IMR-90 (cell line): ENCODE measurements around the gene LMNB1. TPM values are rescaled to one million over a fixed set of nuclear protein-coding genes. Genes with fewer than 3 reads are reported as not detected.
A peak's percentile ranks its signal among the peaks of the same experiment; 100 is the strongest.

Source experiments
- ATAC-seq: fragments of 200-7000 bp; cut with Tn5 transposase; 2 replicates; pipeline ENCODE4 v1.9.1; 2020; ENCODE audit warnings: low read depth, mild to moderate bottlenecking, moderate library complexity
- BruUV-seq: library from RNA; stranded (reverse); fragments of 400-500 nt; replicated peaks from 2 replicates; lab custom pipeline; 2021; lab: Mats Ljungman, UMichigan
- CTCF ChIA-PET: fragments of 300-600 bp; formaldehyde crosslinking; extraction: SDS; loops from one replicate; lab custom pipeline; 2021; ENCODE audit warnings: antibody characterized with exemption; lab: Yijun Ruan, JAX
- POLR2A ChIA-PET: fragments of 300-600 bp; sonication (Branson Sonifier 250); formaldehyde crosslinking; loops from one replicate; lab custom pipeline; 2022; ENCODE audit warnings: antibody characterized with exemption; ENCODE audit not compliant: unreplicated experiment; lab: Charles Lee
- DNase-seq: peaks from one replicate; pipeline ENCODE4 v3.0.0; 2013
- H2AFZ ChIP-seq: replicated peaks from 2 replicates; pipeline ENCODE3; 2013; ENCODE audit warnings: low read length, mild to moderate bottlenecking; ENCODE audit not compliant: poor library complexity
- H2AK5ac ChIP-seq: 2 replicates; pipeline ENCODE4 v1.6.1; 2013; ENCODE audit warnings: low read depth, low read length, inconsistent platforms
- H2AK9ac ChIP-seq: replicated peaks from 2 replicates; pipeline ENCODE3; 2013; ENCODE audit warnings: mild to moderate bottlenecking, low read depth, low read length, moderate library complexity; ENCODE audit not compliant: poor library complexity
- H2BK120ac ChIP-seq: 2 replicates; pipeline ENCODE4 v1.6.1; 2013; ENCODE audit warnings: low read depth, low read length, inconsistent platforms
- H2BK15ac ChIP-seq: 3 replicates; pipeline ENCODE4 v1.6.1; 2013; ENCODE audit warnings: low read depth, low read length, inconsistent platforms
- H2BK20ac ChIP-seq: 2 replicates; pipeline ENCODE4 v1.6.1; 2013; ENCODE audit warnings: low read depth, mild to moderate bottlenecking, inconsistent platforms, low read length, moderate library complexity
- H2BK5ac ChIP-seq: 2 replicates; pipeline ENCODE4 v1.6.1; 2013; ENCODE audit warnings: mild to moderate bottlenecking, low read depth, low read length, inconsistent platforms; ENCODE audit not compliant: poor library complexity, severe bottlenecking
- H3K14ac ChIP-seq: replicated peaks from 2 replicates; pipeline ENCODE4 v1.6.1; 2013; ENCODE audit warnings: low read depth, low read length, inconsistent platforms
- H3K18ac ChIP-seq: 2 replicates; pipeline ENCODE4 v1.6.1; 2013; ENCODE audit warnings: low read depth, low read length, control low read depth
- H3K23ac ChIP-seq: 2 replicates; pipeline ENCODE4 v1.6.1; 2013; ENCODE audit warnings: low read depth, low read length, inconsistent platforms
- H3K27ac ChIP-seq: 2 replicates; pipeline ENCODE4 v1.5.1; 2013; ENCODE audit warnings: mild to moderate bottlenecking, control low read depth, low read length; ENCODE audit not compliant: insufficient read depth
- H3K27me3 ChIP-seq: 2 replicates; pipeline ENCODE4 v1.6.1; 2013; ENCODE audit warnings: low read length; ENCODE audit not compliant: control insufficient read depth, insufficient read depth
- H3K36me3 ChIP-seq: 2 replicates; pipeline ENCODE4 v1.6.1; 2013; ENCODE audit warnings: low read length, mixed read lengths; ENCODE audit not compliant: control insufficient read depth, insufficient read depth
- H3K4ac ChIP-seq: 2 replicates; pipeline ENCODE4 v1.6.1; 2013; ENCODE audit warnings: low read depth, low read length, inconsistent platforms
- H3K4me1 ChIP-seq: 2 replicates; pipeline ENCODE4 v1.6.1; 2013; ENCODE audit warnings: low read length, mixed read lengths; ENCODE audit not compliant: control insufficient read depth, insufficient read depth
- H3K4me2 ChIP-seq: 2 replicates; pipeline ENCODE4 v1.6.1; 2013; ENCODE audit warnings: low read depth, mild to moderate bottlenecking, control low read depth, low read length, moderate library complexity
- H3K4me3 ChIP-seq: 2 replicates; pipeline ENCODE4 v1.5.1; 2013; ENCODE audit warnings: low read depth, mild to moderate bottlenecking, control low read depth, low read length, moderate library complexity; ENCODE audit not compliant: insufficient read depth
- H3K56ac ChIP-seq: 2 replicates; pipeline ENCODE4 v1.6.1; 2013; ENCODE audit warnings: low read length, inconsistent platforms; ENCODE audit not compliant: insufficient read depth; ENCODE audit errors: extremely low read depth
- H3K79me1 ChIP-seq, 2 experiments: 2 replicates each; pipeline ENCODE4 v1.6.1; 2013; ENCODE audit warnings: low read length in 2 of 2, inconsistent platforms in 1 of 2, low read depth in 1 of 2
- H3K9ac ChIP-seq: 2 replicates; pipeline ENCODE4 v1.6.1; 2013; ENCODE audit warnings: low read depth, low read length, control low read depth
- H3K9me1 ChIP-seq: 2 replicates; pipeline ENCODE4 v1.6.1; 2013; ENCODE audit warnings: low read length, inconsistent platforms; ENCODE audit not compliant: insufficient read depth
- H3K9me3 ChIP-seq: 2 replicates; pipeline ENCODE4 v1.6.1; 2013; ENCODE audit warnings: low read length; ENCODE audit not compliant: control insufficient read depth, insufficient read depth
- H4K20me1 ChIP-seq: 2 replicates; pipeline ENCODE4 v1.6.1; 2013; ENCODE audit warnings: low read length, inconsistent platforms; ENCODE audit not compliant: insufficient read depth
- H4K5ac ChIP-seq: 2 replicates; pipeline ENCODE4 v1.6.1; 2013; ENCODE audit warnings: mild to moderate bottlenecking, low read depth, low read length, control low read depth
- H4K8ac ChIP-seq, 2 experiments: 2 replicates each; pipeline ENCODE4 v1.6.1; 2013; ENCODE audit warnings: low read depth in 2 of 2, low read length in 2 of 2, control low read depth in 1 of 2, inconsistent platforms in 1 of 2
- H4K91ac ChIP-seq: 2 replicates; pipeline ENCODE4 v1.6.1; 2013; ENCODE audit warnings: low read depth, low read length, inconsistent platforms; ENCODE audit not compliant: insufficient read depth
- BHLHE40 ChIP-seq: fragments of 150-350 bp; IDR thresholded peaks from 2 replicates; pipeline ENCODE4 v1.6.1; 2016; ENCODE audit warnings: mild to moderate bottlenecking, low read depth, low read length
- ELK1 ChIP-seq: fragments of 150-350 bp; IDR thresholded peaks from 2 replicates; pipeline ENCODE4 v1.6.1; 2016; ENCODE audit warnings: low read depth, mild to moderate bottlenecking, low read length, moderate library complexity, borderline replicate concordance
- FOS ChIP-seq: fragments of 150-350 bp; IDR thresholded peaks from 2 replicates; pipeline ENCODE4 v1.6.1; 2016; ENCODE audit warnings: low read depth, low read length
- MAZ ChIP-seq: IDR thresholded peaks from 2 replicates; pipeline ENCODE4 v1.6.1; 2012; ENCODE audit warnings: low read depth, mild to moderate bottlenecking, low read length, improper control_type of control experiment, moderate library complexity, borderline replicate concordance
- NFE2L2 ChIP-seq: fragments of 150-350 bp; IDR thresholded peaks from 2 replicates; pipeline ENCODE4 v1.6.1; 2016; ENCODE audit warnings: low read depth, mild to moderate bottlenecking, low read length
- RAD21 ChIP-seq: IDR thresholded peaks from 2 replicates; pipeline ENCODE4 v1.6.1; 2012; ENCODE audit warnings: low read length, improper control_type of control experiment
- RCOR1 ChIP-seq: IDR thresholded peaks from 2 replicates; pipeline ENCODE4 v1.6.1; 2012; ENCODE audit warnings: mild to moderate bottlenecking, low read length, improper control_type of control experiment; ENCODE audit not compliant: insufficient replicate concordance
- WGBS, 2 experiments: methylation state at CpG; one replicate each; pipeline versions ENCODE4 v1.1.5 to v1.1.7; 2013; ENCODE audit warnings: missing lambda C conversion rate in 2 of 2; ENCODE audit not compliant: insufficient read length in 1 of 2; ENCODE audit errors: extremely low coverage in 2 of 2; 5-methylcytosine and 5-hydroxymethylcytosine counted together
- dilution Hi-C: fragments of 300-500 bp; cut with HindIII; formaldehyde crosslinking; loops from one replicate; pipeline ENCODE4 v1.14.3; 2018; ENCODE audit warnings: low sequenced_read_pairs; ENCODE audit not compliant: unreplicated experiment
- in situ Hi-C: fragments of 300-500 bp; cut with MboI; formaldehyde crosslinking; loops from 3 replicates; pipeline ENCODE4 v1.14.3; 2019; ENCODE audit warnings: low sequenced_read_pairs, inconsistent platforms, mixed read lengths
- intact Hi-C: fragments of 100-400 bp; cut with micrococcal nuclease; formaldehyde crosslinking; loops from 2 replicates; pipeline ENCODE4 v1.10.0; 2022
- microRNA-seq, 2 experiments: library from miRNA; stranded (forward) in 1 of 2; unstranded in 1 of 2; fragments of 10-50 nt in 1 of 2; fragments of <30 nt in 1 of 2; gene quantifications in 1 of 2; microRNA quantifications in 1 of 2; one replicate each; pipeline versions ENCODE3 to v1.1.0; 2013 to 2020; ENCODE audit not compliant: insufficient read depth in 1 of 2, insufficient read length in 1 of 2, unreplicated experiment in 1 of 2
- polyA plus RNA-seq, 3 experiments: library from polyadenylated mRNA; depleted of rRNA; stranded (reverse); fragments of >200 nt; gene quantifications; 2 replicates each; pipeline ENCODE4 v1.2.3, GENCODE V29; 2012; ENCODE audit warnings: low replicate concordance in 1 of 3
- small RNA-seq, 5 experiments: library from RNA; depleted of rRNA; stranded (forward); fragments of <200 nt; gene quantifications; one replicate each; pipeline ENCODE3, GENCODE V24; 2012
- total RNA-seq: library from RNA; depleted of rRNA; stranded (reverse); fragments of >200 nt; gene quantifications from 2 replicates; pipeline ENCODE4 v1.2.3, GENCODE V29; 2012; rRNA removed

Gene LMNB1
- total and polyA plus RNA-seq, 2 of the 4 experiments (the other 2 are of a cell fraction): 36.0 to 53.6 TPM

- H4K91ac ChIP-seq: no peak overlapping the region
- ChIA-PET CTCF (no interaction called here), POLR2A (no interaction called here)
- TF ChIP-seq RAD21 (no peak; the same call in 1 of the 2 replicates), MAZ (no peak), BHLHE40 (peak; percentile 64), ELK1 (no peak), RCOR1 (no peak), NFE2L2 (no peak), FOS (peak; percentile 74)
- peaks cover 3% of the 10 kb centered on the region for H3K4me1 ChIP-seq
- H3K79me1 ChIP-seq: peaks cover 0 to 3% of the 10 kb centered on the region in 2 experiments; a peak in 1 of 4 replicates
- no peak overlapping the region for H3K4me3 ChIP-seq
- dilution Hi-C loops: no loop called here
- no peak overlapping the region for H3K27ac ChIP-seq
- DNase-seq (peak; percentile 96), ATAC-seq (peak; percentile 90)
- H2BK20ac ChIP-seq: peak overlapping the region; percentile 2; the same call in 1 of the 2 replicates
- in situ Hi-C loops: no loop called here
- no peak overlapping the region; the same call in 1 of the 2 replicates for H2AK5ac ChIP-seq
- H3K9me3 ChIP-seq: no peaks in the 10 kb centered on the region
- H3K4me2 ChIP-seq: peak overlapping the region; percentile 33; the same call in 1 of the 2 replicates
- H4K5ac ChIP-seq: no peak overlapping the region
- peak overlapping the region; percentile 3; the same call in 2 of the 3 replicates for H2BK15ac ChIP-seq
- BruUV-seq: no TSS peak
- H4K8ac ChIP-seq: no peak overlapping the region; a peak in 1 of 4 replicates
- peak overlapping the region; percentile 35 for H2BK5ac ChIP-seq
- no peak overlapping the region for H3K18ac ChIP-seq
- H3K9me1 ChIP-seq: peaks cover 3% of the 10 kb centered on the region; the same call in 1 of the 2 replicates
- H3K23ac ChIP-seq: no peak overlapping the region
- no peak overlapping the region for H2AFZ ChIP-seq
- 0% methylated on average over 2 of the region's 5 CpGs; no CpG with 5 or more reads in 1 of the 2 experiments for WGBS, 2 experiments
- peak overlapping the region; percentile 14; the same call in 1 of the 2 replicates for H3K4ac ChIP-seq
- H2AK9ac ChIP-seq: no peak overlapping the region
- intact Hi-C loops: no loop called here
- H3K14ac ChIP-seq: no peak overlapping the region; the same call in 1 of the 2 replicates
- no peaks in the 10 kb centered on the region for H4K20me1 ChIP-seq
- H3K27me3 ChIP-seq: no peaks in the 10 kb centered on the region
- no peak overlapping the region for H3K56ac ChIP-seq
- no peak overlapping the region for H3K9ac ChIP-seq
- H3K36me3 ChIP-seq: no peaks in the 10 kb centered on the region
- H2BK120ac ChIP-seq: no peak overlapping the region
Measured at GRCh38 chr5:126884269-126884819, 107.4 kb downstream of the LMNB1 start.

Small RNA genes within 50 kb of the gene (microRNA-seq; reads per million reads assigned to microRNA genes)
- gene RNU6-752P (ENCODE audit: insufficient read depth, insufficient read length): not detected

Small RNA genes within 50 kb of the gene (small RNA-seq; reads per million reads assigned to genes)
- gene RNU6-752P: 0 reads per million in 5 experiments

Other genes starting within 250 kb of the LMNB1 start
- 40.9 and 43.9 TPM in 2 replicates for gene ALDH7A1, start 181.9 kb upstream of the LMNB1 start, total RNA-seq
- gene ALDH7A1, start 181.9 kb upstream of the LMNB1 start, polyA plus RNA-seq (2012; rRNA removed): 54.9 and 62.2 TPM in 2 replicates
- 46.4 and 104 TPM in 2 replicates for gene PHAX, start 176.2 kb upstream of the LMNB1 start, total RNA-seq
- 25.7 and 32.5 TPM in 2 replicates for gene PHAX, start 176.2 kb upstream of the LMNB1 start, polyA plus RNA-seq (2012; rRNA removed)